NCI-H1105 treated with DMSO at 0.1 percent for 48 hours (cell line): Measurements from ENCODE around the gene VAV3.
A peak's percentile ranks its signal among the peaks of the same experiment; 100 is the strongest.

Experiments
- DNase-seq: peaks from one replicate; lab custom pipeline; 2025; lab: John Stamatoyannopoulos, UW

Gene VAV3

GRCh38 chr1:107588321-107588720, 376.7 kb downstream of the VAV3 start:
- DNase-seq = no peak

GRCh38 chr1:107575226-107575625, 389.8 kb downstream of the VAV3 start:
- no peak for DNase-seq

GRCh38 chr1:107574044-107574443, 390.9 kb downstream of the VAV3 start:
- DNase-seq = no peak

GRCh38 chr1:107572674-107573211, 392.2 kb downstream of the VAV3 start:
- peak; percentile 78 for DNase-seq

GRCh38 chr1:107570768-107571167, 394.2 kb downstream of the VAV3 start:
- DNase-seq = no peak

GRCh38 chr1:107563441-107563840, 401.5 kb downstream of the VAV3 start:
- DNase-seq = no peak

- DNase-seq = no peak
Measured at GRCh38 chr1:107559881-107560280, 405.1 kb downstream of the VAV3 start.

- DNase-seq = no peak
Measured at GRCh38 chr1:107557095-107557494, 407.9 kb downstream of the VAV3 start.

- DNase-seq = no peak
Measured at GRCh38 chr1:107555578-107555977, 409.4 kb downstream of the VAV3 start.

- no peak for DNase-seq
Measured at GRCh38 chr1:107552781-107553180, 412.2 kb downstream of the VAV3 start.

GRCh38 chr1:107551456-107551855, 413.5 kb downstream of the VAV3 start:
- no peak for DNase-seq

GRCh38 chr1:107550358-107550757, 414.6 kb downstream of the VAV3 start:
- no peak for DNase-seq

GRCh38 chr1:107549152-107549810, 415.7 kb downstream of the VAV3 start:
- DNase-seq = no peak

- peak; percentile 86 for DNase-seq
Measured at GRCh38 chr1:107548276-107548675, 416.7 kb downstream of the VAV3 start.

GRCh38 chr1:107547363-107548155, 417.4 kb downstream of the VAV3 start:
- no peak for DNase-seq

- DNase-seq = no peak
Measured at GRCh38 chr1:107546576-107546975, 418.4 kb downstream of the VAV3 start.

- DNase-seq = no peak
Measured at GRCh38 chr1:107545879-107546278, 419.1 kb downstream of the VAV3 start.

GRCh38 chr1:107545056-107545577, 419.9 kb downstream of the VAV3 start:
- no peak for DNase-seq

GRCh38 chr1:107544285-107544684, 420.7 kb downstream of the VAV3 start:
- DNase-seq = no peak

GRCh38 chr1:107541412-107541811, 423.6 kb downstream of the VAV3 start:
- DNase-seq = no peak

- no peak for DNase-seq
Measured at GRCh38 chr1:107538502-107538901, 426.5 kb downstream of the VAV3 start.

GRCh38 chr1:107536266-107536665, 428.7 kb downstream of the VAV3 start:
- peak; percentile 94 for DNase-seq

GRCh38 chr1:107535091-107535490, 429.9 kb downstream of the VAV3 start:
- DNase-seq = peak; percentile 61
